GM21390 (cell line): Measurements from ENCODE around the gene CYBC1.

ENCODE experiments used
- ATAC-seq: cut with Tn5 transposase; IDR thresholded peaks from one replicate; pipeline ENCODE4 v1.9.1; 2021; ENCODE audit not compliant: unreplicated experiment

The CYBC1 gene

DNA sequence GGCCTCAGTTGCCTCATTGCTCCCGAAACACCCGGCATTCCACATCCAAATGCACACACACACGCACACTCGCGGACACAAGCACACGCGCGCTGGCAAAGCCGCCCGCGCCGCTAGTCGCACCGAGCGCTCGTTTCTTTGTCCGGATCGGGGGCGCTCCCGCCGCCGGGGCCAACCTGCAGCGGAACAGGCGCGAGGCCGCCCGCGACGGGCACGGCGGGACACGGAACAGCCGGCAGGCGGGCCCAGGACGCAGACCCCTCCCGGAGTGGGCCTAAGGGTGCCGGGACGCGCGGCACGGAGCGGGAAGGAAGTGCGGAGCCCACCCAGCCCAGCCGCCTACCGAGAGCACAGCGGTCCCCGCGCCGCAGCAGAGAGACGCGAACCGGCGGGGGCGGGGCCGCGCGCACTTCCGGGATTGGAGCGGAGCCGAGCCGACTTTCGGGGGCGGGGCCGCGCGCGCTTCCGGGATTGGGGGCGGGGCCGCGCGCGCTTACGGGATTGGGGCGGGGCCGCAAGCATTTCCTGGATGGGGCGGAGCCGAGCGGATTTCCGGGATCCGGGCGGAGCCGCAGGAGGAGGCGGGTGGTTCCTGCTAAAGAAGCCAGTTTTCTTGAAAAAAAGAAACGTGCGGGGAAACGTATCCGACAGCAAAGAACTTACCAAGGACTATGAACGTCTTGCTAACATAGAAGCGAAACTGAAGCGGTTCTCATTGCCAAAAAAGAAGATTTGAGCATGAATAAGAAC lies at the start of gene CYBC1:
Gene CYBC1, minus strand, starts transcription at position 396 of the 750 bp plus-strand sequence. CDS start 1,498 bp downstream, outside the sequence.
- ATAC-seq, result peak; percentile 56

DNA sequence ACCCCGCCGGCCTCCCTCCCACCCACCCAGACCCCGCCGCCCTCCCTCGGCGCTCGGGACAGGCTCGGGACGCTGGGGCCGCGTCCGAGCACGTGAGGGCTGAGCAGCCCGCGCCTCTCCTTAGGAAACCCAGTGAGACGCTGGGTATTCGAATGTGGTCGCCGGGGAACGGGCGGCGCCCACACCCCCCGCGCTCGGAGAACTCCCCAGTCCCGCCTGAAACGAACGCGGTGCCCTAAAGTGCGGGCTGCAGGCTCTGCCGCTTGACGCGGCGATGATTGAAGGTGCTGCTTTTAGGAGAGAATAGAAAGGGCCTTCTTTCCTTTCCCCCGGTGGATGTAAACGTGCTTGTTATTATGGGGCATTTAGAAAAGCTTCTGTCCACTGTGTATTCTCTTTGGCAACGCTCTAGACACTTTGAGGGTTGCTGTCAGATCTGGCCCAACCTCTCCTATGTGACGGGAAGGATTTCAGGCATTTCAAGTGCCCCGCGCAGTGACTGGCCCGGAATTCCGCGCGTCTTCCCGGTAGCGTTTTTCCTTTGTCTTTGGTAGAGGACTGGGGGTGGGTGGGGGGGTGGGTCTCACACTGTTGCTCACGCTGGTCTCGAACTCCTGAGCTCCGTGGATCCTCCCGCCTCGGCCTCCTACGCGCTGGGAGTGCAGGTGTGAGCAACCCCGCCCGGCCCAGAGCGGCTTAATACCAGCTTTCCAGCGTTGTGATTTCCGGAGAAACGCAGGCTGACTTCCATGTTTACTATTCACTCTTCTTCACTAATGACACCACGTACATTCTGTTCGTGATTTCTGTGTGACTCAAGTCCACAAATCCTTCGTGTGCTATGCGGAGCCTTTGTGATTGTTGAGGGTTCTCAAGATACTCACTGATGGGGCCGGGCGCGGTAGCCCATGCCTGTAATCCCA lies 47.2 kb upstream of the CYBC1 start:
- ATAC-seq, result peak; percentile 17

DNA sequence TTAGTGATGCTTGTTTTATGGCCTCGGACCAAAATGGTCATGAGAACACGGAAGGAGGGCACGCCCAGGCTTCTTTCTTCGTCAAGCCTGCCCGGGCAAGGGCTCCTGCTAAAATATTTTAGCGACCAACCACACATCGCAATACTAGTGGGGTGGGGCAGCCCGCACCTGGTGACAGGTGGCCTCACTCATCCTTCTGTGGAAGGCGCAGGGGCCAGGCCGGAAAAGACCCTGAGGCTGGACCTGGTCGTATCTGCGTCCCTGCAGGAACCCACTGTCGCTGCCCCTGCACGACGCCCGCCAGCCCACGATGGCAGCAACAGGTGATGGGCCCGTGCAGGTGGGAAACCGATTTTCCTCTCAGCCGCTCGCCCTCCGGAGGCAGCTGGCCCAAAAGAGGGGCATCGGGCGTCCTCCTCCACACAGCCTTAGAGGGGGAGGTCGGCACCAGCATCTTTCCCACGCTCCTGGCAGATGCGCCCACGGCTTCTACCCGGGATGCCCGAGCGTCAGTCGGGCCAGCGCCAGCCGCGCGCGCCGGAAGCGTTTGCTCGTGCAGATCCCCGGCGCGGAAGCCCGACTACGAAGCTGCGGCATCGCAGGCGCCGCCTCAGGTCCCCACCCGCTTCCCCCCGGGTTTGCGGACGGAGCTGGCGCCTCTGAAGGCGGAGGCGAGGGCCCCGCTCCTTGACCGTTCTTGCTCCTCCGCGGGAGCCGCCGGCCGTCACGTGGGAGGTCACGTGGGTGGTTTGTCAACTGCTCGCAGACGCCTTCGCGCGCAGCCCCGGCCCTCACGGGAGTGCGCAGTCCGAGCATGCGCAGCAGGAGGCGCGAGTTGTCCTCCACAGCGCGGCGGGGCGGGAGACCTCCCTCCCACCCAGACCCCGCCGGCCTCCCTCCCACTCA lies 46.2 kb upstream of the CYBC1 start:
- peak; percentile 53 for ATAC-seq

DNA sequence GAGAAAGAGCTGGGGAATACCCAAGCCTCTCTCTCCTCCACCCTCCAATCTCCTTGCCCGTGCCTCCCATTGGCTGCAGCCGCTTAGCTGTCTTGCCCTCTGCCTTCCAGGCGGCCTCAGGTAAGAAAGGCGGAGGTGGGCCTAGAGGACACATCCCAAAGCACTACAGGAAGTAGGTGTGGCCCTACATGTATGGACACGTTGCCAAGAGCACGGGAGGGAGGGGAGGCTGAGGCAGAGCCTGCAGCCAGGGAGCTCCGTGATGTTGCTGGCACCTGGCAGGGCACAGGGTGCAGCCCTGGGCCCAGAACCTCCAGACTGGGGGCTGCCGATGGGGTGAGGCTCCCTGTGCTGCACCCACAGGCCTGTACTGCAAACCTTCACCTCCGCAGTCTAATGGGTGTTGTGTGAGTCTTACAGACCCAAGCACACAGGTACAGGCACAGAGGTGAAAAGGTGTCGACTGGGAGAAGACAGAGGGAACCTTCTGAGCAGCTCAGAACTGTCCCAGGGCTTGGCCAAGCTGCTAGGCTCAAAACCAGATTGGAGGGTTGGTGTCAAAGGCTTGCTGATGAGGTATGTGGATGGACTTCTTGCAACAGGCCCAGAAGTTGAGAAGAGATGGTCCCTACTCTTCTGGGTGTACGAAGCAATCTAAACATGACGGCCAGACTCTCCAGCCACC lies 45.4 kb upstream of the CYBC1 start:
- no peak for ATAC-seq

DNA sequence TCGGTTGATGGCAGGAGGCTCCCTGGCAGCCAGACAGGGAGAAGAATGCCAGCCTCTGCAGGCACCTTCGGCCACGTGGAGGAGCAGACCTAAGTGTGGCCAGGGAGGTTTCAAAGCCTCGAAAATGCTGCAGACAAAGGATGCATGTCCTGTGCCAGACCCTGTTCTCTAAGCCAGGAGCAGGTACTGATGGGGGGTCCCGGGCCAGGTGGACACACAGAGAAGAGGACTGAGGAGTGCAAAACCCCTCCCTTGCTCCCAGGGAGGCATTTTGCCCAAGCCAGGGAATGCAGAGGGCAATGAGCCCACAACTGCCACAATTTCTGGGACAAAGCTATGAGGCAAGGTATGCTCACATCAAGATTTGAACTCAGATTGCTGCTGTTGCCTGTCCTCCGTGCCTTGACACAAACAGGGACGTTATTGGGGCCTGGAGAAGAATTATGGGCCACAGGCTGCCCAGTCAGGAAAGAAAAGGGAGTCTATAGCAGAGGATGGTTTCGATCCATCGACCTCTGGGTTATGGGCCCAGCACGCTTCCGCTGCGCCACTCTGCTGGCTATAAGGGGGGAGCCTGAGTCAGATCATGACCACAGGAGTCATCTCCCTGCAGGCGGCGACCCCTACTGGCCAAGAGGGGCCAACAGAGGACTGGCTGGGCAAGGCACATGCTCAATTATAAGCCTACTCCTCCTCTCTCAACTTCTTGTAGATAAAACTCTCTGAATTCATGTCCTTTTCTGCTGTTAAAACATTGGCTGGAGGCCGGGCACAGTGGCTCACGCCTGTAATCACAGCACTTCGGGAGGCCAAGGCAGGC lies 43.9 kb upstream of the CYBC1 start:
- peak; percentile 57 for ATAC-seq

DNA sequence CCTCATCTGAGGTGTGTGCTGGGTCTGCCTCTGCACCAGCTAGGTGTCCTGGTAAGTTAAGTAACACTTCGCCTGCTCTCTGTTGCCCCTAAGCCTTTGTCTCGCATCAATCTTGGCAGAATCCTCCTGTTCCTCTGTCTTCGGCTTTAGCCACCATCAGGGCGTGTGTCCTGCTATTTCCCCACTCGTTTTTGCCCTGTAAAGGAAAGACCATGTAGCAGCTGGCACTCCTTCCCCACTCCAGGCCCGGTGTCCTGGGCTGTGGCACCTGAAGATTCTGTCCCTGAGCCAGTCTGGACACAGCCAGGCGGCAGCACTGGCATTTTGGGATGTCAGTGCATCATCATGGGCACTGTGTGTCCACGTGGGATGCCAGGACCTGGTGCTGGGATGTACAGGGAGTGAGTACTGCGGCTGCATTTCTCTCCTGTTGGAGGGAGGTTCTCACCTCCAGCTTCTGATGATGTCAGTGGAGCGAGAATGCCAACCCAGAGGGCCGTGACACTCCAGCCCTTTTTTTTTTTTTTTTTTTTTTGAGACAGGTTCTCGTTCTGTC lies 42.8 kb upstream of the CYBC1 start:
- no peak for ATAC-seq

DNA sequence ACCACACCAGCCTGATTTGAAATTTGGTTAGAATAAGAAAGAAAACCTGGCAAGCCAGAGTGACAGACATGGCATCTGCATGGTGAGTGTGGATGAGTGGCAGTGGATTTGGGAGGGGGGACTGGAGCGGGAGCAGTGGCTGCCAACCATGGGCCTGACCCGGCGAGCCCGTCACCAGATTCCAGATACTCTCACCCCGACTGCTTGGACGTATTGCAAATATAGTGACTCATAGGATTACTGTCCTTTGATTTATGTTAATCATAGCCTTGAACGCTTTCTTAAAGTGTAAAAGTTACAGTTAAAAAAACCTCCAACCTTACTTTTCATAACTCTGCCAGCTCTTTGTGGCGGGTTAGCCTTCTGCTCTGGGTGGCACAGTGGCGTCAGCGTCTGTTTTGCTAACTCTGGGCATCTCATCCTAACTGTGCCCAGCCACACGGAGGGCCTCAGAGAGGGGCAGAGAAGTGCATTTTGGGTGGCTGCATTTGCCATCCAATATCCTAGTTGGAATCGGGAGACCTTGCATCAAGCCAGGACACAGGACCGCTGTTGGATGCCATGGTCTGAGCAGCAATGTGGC lies 42.2 kb upstream of the CYBC1 start:
- ATAC-seq, result no peak

DNA sequence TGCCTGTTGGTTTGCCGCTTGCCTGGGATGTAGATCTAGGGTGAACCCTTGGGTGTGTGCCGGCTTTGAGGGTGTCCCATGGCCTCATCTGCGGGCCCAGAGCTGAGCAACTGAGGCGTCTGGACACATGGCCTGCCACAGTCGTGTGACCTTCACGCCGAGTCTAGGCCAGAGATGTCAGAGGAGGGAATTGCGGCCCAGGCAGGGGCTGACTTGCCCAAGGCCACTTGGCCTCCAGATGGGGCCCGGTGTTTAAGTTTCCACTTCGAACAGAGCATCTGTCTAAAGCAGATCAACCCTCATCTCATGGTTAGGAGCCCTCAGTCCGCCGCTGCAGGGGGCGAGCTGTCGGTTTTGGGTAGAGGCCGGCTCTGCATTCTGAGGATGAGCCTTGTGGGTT lies 41.0 kb upstream of the CYBC1 start:
- no peak for ATAC-seq

DNA sequence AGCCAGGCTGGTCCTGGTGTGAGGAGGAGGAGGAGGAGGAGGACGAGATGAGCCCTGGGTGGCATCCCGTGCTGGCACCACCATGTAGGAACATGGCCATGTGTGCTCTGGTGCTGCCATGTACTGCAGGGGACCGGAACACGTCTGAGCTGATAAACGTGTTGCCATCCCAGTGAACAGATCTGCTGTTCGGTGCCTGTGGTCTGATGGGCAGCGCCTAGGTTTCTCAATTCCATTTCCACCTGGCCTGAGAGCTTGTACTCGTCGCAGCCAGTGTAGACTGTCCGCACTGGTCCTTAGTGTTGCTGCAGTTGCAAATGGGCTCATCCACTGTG lies 40.6 kb upstream of the CYBC1 start:
- ATAC-seq, result no peak

DNA sequence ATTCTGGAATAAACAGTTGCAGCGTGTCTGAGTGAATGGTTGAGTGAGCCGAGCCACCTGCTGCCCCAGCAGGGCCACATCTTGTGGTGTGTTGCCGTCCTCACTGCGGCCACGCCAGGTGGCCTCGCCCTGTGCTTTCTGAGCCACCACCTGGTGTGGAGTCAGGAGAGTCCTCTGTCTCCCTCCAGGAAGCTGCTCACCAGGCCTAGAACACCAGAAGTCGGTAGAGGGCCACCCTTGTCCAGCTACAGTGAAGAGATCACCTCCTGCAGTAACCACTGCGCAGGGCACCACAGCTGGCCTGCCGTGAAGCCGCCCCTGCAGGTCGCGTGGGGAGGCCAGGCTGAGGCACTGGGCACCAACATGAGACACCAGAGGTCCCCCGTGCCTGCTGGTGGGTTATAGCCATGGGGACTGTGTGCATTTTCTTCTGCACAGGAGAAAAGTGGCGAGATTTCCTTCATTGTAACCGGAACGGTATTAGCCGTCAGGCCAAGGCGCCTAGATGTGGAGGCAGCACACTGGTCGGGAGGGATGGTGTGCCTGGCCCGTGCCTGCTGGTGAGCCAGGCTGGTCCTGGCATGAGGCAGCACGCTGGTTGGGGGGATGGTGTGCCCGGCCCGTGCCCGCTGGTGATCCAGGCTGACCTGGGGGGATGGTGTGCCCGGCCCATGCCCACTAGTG lies 40.1 kb upstream of the CYBC1 start:
- no peak for ATAC-seq

DNA sequence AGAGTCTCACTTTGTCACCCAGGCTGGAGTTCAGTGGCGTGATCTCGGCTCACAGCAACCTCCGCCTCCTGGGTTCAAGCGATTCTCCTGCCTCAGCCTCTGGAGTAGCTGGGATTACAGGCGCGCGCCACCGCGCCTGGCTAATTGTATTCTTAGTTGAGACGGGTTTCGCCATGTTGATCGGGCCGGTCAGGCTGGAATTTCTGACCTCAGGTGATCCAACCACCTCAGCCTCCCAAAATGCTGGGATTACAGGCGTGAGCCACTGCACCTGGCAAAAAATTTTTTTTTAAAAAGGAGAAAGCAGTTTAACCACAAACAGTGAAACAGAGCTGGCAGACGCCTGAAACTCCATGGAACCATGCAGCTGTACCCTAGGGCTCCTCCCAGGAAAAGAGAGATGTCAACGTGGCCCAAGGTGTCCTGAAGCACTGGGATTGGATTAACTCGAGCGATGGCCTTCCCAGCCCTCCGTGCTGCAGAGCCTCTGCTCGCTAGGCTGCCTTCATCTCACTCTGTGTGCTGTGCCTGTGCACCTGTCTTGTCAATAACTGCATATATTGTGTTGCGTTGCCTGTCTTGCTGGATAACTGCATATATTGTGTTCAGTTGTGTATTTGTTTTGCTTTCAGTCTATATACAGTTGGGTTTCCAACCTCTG lies 39.4 kb upstream of the CYBC1 start:
- no peak for ATAC-seq

DNA sequence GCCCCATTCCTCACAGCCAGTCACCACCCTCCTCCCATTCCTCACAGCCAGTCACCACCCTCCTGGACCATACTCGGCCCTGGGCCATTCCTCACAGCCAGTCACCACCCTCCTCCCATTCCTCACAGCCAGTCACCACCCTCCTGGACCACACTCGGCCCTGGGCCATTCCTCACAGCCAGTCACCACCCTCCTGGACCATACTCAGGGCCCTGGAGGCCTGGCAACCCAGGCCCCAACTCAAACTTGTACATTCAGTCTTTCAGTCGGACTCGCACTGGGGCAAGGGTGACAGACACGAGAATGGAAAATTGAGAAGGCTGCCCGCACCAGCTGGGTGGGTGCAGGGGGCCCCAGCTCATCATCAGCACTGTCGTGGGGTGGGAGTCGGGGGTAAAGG lies 38.6 kb upstream of the CYBC1 start:
- no peak for ATAC-seq

DNA sequence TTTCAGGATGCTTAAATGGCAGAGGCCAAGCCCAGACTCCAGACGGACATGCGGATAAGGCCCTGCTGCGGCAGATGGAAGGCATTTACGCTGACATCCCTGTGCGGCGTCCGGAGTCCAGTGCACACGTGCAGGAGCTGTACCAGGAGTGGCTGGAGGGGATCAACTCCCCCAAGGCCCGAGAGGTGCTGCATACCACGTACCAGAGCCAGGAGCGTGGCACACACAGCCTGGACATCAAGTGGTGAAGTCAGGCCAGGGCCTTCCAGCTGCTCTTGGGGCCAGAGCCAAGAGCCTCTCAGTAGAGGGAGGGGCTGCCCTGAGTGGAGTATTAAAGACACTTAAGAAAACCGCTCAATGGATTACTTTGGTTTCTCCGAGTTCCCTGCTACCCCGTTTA lies 37.4 kb upstream of the CYBC1 start:
- ATAC-seq, result no peak

DNA sequence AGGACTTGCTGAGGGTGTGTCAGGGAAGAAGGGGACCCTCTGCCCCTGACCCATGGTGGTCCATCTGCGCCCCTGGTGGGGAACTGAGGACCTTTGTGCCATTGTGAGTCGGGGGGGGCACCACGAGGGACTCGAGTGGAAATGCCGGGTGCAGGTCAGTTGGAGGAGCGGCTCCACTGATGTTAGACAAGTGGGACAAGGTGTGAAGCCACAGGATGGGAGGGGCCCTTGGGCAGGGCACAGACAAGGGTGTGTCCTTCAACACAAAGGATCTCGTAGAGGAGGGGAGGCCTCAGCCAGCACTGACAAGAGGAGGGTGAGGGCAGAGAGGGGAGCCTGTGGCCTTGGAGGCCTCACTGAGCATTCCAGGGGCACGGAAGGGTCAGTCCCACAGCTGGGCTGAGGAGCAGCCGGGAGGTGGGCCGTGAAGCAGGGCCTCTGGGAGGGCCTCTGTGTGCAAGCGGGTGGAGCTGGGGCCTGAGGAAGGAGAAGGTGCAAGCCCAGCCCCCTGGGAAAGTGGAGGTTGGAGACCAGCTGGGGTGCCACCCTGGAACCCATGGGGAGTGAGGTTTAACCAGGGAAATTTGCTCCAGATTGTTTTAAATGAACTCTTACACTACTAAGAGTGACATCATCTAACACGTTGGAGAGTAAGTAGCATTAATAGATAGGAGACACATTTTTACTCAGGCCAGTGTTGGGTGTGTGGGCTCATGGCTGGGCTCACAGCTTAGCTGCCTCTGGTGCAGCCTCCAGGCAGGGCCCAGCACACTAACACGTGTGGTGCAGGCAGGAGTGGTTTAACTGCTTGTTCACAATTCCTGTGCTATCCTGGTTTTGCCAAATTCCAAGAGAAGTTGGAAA lies 35.9 kb upstream of the CYBC1 start:
- no peak for ATAC-seq

DNA sequence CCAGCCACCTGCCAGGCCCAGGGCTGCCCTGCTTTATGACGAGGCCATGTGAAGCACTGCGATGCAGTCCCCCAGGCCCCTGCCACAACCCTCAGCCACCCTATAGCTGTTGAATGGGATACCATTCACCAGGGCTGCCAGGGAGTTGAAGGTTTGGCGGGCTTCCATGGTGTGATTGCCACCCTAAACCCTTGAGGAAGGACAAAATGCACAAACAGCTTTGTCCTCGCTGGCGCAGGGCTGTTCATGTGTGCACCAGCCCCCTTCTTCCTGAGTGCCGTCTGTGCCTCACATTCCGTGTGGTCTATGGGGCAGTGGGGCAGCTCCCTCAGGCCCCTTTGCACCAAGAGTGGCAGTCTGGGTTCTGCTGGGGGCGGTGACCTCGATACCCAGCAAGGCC lies 33.3 kb upstream of the CYBC1 start:
- ATAC-seq, result no peak

DNA sequence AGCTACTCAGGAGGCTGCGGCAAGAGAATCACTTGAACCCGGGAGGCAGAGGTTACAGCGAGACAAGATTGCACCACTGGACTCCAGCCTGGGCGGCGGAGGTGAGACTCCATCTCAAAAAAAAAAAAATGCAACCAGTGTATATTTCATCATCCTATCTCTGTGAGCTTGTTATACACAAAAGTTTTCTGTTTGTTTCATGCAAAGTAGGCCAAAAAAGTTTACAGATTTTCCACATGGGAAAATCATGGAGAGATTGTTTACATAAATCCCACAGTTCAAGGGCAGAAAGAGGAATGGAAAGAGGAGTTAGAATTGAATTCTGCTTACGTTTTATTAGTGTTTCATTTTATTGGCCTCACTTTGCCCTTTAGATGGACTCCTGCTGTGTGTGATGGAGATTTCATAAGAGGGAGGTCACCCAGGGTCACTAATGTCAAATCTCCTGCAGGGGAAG lies 32.7 kb upstream of the CYBC1 start:
- ATAC-seq, result no peak

DNA sequence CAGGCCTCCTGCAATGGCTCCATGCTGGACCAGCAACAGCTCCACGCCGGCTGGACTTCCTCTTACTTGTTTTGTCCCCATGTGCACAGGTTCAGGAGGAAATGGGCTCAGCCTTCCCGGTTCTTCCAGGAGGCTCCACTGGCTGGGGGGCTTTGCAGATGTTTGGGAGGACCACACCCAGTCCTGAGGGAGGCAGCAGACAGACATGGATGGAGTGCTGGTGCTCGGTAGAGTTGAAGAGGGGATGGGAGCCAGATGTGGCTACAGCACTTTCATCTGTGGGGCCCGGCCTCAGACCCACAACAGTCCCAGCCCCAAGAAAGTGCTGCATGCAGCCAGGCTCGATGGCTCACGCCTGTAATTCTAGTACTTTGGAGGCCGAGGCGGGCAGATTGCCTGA lies 29.8 kb upstream of the CYBC1 start:
- no peak for ATAC-seq
